GM12892 (cell line): ENCODE results near the gene NPHP4.

Experiments
- POLR2AphosphoS5 ChIP-seq: IDR thresholded peaks from 2 replicates; pipeline ENCODE4 v1.6.1; 2011; ENCODE audit warnings: low read depth, low read length, control low read depth
- TAF1 ChIP-seq: IDR thresholded peaks from 2 replicates; pipeline ENCODE4 v1.6.1; 2011; ENCODE audit warnings: low read depth, mild to moderate bottlenecking, control low read depth, low read length, borderline replicate concordance

GRCh38 chr1:6028042-6028850 lies 36.0 kb upstream of the NPHP4 start:
- TF ChIP-seq POLR2AphosphoS5: no peak
- TF ChIP-seq TAF1: no peak
